ENCODE measurements around the gene PYDC1. TPM values are rescaled to one million over a fixed set of nuclear protein-coding genes. Genes with fewer than 3 reads are reported as not detected.
A peak's percentile ranks its signal among the peaks of the same experiment; 100 is the strongest.

PYDC1 gene
- total RNA-seq, 1 donor from 2014 or later = not detected

- H3K36me3 Mint-ChIP-seq (ENCODE audit: low read depth) = no peaks in the 10 kb centered on the region
- peaks cover 89% of the 10 kb centered on the region for H3K27me3 Mint-ChIP-seq (ENCODE audit: low read depth)
- no peaks in the 10 kb centered on the region for H3K9me3 Mint-ChIP-seq
- no peak for TF ChIP-seq CTCF (conservative IDR thresholded peaks at IDR 0.05)
- peak overlapping the region; percentile 10 for H3K4me3 Mint-ChIP-seq
- peaks cover 8% of the 10 kb centered on the region for H3K4me1 Mint-ChIP-seq
- no peak overlapping the region for H3K27ac Mint-ChIP-seq (ENCODE audit: unreplicated experiment)
- no peak for DNase-seq (ENCODE audit: low read depth, low spot score)
Measured at GRCh38 chr16:31213342-31213741, 3.6 kb downstream of the PYDC1 start.

GRCh38 chr16:31206776-31207175, 10.2 kb downstream of the PYDC1 start:
- no peak for TF ChIP-seq CTCF (conservative IDR thresholded peaks at IDR 0.05)
- Mint-ChIP-seq H3K9me3 (no peaks in the 10 kb centered on the region), H3K27me3 (ENCODE audit: low read depth) (peaks cover 91% of the 10 kb centered on the region), H3K4me3 (peak overlapping the region; percentile 47), H3K36me3 (ENCODE audit: low read depth) (peaks cover 6% of the 10 kb centered on the region), H3K27ac (ENCODE audit: unreplicated experiment) (no peak overlapping the region), H3K4me1 (no peaks in the 10 kb centered on the region)
- no peak for DNase-seq (ENCODE audit: low read depth, low spot score)

- H3K4me1 Mint-ChIP-seq = peaks cover 10% of the 10 kb centered on the region
- H3K27me3 Mint-ChIP-seq (ENCODE audit: low read depth) = peaks cover 95% of the 10 kb centered on the region
- no peak for TF ChIP-seq CTCF (conservative IDR thresholded peaks at IDR 0.05)
- H3K36me3 Mint-ChIP-seq (ENCODE audit: low read depth) = peaks cover 12% of the 10 kb centered on the region
- H3K4me3 Mint-ChIP-seq = peak overlapping the region; percentile 61
- H3K27ac Mint-ChIP-seq (ENCODE audit: unreplicated experiment) = no peak overlapping the region
- no peaks in the 10 kb centered on the region for H3K9me3 Mint-ChIP-seq
- DNase-seq (ENCODE audit: low read depth, low spot score) = no peak
Measured at GRCh38 chr16:31204871-31205666, 11.9 kb downstream of the PYDC1 start.

- Mint-ChIP-seq H3K36me3 (ENCODE audit: low read depth) (peaks cover 27% of the 10 kb centered on the region), H3K27me3 (ENCODE audit: low read depth) (peaks cover 94% of the 10 kb centered on the region), H3K4me3 (peak within 1 kb of the TSS; percentile 83), H3K27ac (ENCODE audit: unreplicated experiment) (no peak within 1 kb of the TSS), H3K9me3 (no peaks in the 10 kb centered on the region), H3K4me1 (peaks cover 28% of the 10 kb centered on the region)
- DNase-seq (ENCODE audit: low read depth, low spot score) = no peak
- no peak for TF ChIP-seq CTCF (conservative IDR thresholded peaks at IDR 0.05)
Measured at GRCh38 chr16:31202414-31203375, 14.2 kb downstream of the PYDC1 start, which contains the start of gene PYCARD. Gene PYCARD (minus strand): TSS chr16:31202760. CDS start chr16:31202690, 70 bp downstream.

GRCh38 chr16:31201582-31202413, 15.1 kb downstream of the PYDC1 start:
- Mint-ChIP-seq H3K9me3 (no peaks in the 10 kb centered on the region), H3K4me1 (peaks cover 28% of the 10 kb centered on the region), H3K4me3 (peak overlapping the region; percentile 83), H3K27ac (ENCODE audit: unreplicated experiment) (no peak overlapping the region), H3K36me3 (ENCODE audit: low read depth) (peaks cover 28% of the 10 kb centered on the region), H3K27me3 (ENCODE audit: low read depth) (peaks cover 85% of the 10 kb centered on the region)
- TF ChIP-seq CTCF (conservative IDR thresholded peaks at IDR 0.05) = no peak
- DNase-seq (ENCODE audit: low read depth, low spot score) = no peak
